ENCODE results near the gene ANKRD60.

Gene ANKRD60

DNA sequence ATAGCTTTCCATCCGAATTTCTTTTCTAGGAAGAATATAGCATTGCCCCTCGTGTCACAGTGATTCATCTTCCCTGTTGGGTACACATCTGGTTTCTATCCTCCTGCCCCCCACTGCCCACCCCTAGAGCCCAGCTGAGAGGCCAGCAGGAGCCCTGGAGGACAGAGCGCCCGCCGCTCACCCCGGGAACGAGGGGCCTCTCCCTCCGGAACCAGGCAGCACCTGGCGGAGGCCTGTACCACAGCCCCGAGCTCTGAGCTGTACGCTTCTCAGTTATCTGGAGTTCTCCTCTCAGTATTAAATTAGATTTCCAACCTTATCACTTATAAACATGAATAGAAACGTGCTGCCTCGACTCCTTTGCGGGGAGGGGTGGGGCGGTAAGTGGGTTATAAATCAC lies 6.0 kb downstream of the ANKRD60 start:
- no peak for DNase-seq

DNA sequence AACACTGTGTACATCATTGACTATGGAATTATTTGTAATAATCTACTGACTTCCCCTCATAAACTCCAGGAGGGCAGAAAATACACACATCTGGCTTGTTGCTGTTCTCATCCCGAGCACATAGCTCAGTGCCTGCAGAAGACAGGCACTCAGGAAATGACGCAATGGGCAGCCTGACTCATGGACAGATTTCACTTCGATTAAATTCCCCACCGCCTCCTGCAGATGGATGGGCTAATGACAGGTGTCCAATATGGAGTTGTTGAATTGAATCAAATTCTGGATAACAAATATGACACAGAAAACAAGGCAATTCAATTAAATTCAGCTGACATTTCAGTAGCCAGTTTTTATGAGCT lies 9.1 kb downstream of the ANKRD60 start:
- DNase-seq = peak; percentile 74

DNA sequence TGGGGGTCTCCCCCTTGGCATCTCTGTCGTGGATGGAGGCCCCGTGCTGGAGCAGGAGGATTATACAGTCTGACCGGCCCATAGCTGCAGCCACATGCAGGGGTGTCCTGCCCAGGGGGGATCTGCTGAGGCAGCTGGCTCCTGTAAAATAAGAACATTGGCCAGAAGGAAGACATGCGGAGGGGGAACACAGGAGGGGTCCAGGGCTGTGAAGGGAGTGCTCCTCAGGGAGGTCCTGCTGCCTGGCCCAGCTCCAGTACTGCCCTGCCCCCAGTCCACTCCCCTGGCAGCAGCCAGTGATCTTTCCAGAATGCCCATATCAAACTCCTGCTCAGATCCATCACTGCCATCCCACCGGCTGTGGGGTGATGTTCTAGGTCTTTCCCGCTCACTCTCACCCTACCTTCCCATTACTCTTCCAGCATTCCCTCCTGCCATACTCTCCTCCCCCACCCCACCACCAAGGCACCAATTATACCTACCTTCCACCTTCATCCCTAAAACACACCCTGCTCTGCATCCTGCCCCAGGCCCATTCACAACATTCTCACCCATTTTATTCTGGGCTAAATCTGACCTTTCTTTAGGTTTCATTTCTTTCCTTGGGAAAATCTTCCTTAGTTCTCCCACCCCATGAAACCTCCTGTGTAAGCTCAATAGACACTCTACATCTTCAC lies 9.7 kb downstream of the ANKRD60 start:
- no peak for DNase-seq

DNA sequence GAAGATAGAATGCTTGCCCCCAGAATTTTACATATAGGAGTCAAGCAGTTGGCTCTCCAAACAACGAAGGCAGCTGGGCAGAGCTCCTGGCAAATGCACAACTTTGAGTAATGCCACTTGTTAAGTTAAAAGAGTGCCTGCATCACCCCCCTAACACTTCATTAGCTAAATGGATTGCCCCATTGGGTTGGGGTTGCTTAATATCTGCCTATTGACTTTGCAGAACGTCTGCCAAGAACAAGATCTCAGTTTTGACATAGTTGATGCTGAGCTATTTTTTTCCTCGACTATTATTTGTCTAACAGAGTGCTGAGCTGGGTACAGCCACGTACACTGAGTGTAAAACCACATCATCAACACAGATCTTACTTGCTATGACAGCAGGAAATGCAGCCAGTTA lies 12.1 kb downstream of the ANKRD60 start:
- DNase-seq = no peak

DNA sequence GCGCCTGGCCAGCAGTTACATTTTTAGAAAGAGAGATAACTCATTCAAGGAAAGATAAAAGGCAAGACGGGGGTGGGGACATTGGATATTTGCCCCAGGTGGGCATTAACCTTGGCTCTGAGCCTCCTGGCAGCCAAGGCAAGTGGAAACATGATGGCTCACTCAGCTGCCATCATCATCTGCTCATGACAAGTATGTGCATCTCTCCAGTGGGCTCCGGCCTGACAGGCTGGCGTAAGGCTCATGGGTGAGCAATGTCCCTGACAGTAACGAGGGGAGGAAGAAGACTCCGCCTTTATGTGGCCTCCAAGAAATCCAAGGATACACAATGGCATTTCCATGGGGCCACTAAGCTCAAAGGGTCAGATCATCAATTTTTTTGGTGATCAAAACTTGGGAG lies 13.3 kb downstream of the ANKRD60 start:
- DNase-seq = no peak

DNA sequence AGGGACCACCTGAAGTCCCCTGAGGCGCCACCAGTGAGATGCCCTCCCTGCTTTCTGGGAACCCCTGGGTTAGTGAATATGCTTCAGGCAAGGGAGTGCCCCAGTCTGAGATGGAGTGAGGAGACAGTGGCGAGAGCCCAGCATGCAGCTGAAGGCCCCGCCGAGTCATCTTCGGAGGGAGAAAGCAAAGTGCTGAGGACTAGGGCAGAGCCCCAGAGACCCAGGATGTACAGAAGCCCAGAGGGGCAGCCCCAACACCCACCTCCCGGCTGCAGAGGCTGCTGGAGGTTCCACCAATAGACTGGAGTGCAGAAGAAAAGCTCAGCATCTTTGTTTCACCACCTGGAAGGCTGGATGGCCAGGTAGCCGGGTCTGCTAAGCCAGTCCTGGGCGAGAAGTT lies 14.1 kb downstream of the ANKRD60 start:
- DNase-seq = no peak

DNA sequence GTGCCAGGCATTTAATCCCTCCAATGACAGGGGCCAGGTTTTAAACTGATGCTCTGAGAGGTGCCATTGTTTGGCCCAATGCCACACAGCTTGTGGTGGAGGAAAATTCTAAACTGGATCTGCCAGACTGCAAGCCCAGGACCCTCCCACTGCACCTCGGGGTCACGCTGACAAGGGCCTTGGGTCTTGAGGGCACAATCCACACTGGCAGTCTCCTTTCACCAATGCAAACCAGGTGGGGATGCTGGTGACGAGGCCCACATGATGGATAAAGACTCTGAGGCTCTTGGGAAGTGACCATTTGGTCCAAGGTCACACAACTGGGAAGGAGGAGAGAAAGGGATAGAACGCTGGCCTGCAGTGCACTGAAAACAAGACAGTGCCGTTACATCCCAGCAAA lies 14.7 kb downstream of the ANKRD60 start:
- no peak for DNase-seq

DNA sequence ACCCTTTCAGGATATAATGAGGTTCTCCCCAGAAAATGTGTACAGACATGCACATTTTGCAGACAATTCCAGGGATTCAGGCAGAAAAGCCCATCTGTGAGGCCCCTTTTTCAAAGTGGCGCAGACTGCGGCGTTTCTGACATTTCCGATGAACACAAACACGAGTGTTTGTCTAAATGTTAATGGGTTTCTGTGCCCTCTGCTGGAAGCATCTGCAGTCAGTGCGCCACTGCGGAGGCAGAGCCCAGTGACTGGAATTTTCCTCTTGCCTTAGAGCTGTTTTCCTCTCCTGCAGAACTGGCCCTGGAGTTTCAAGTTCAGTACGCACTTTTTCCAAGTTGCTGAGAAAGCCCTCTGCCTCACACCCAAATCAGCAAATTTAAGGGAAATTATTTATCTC lies 15.3 kb downstream of the ANKRD60 start:
- DNase-seq = no peak

DNA sequence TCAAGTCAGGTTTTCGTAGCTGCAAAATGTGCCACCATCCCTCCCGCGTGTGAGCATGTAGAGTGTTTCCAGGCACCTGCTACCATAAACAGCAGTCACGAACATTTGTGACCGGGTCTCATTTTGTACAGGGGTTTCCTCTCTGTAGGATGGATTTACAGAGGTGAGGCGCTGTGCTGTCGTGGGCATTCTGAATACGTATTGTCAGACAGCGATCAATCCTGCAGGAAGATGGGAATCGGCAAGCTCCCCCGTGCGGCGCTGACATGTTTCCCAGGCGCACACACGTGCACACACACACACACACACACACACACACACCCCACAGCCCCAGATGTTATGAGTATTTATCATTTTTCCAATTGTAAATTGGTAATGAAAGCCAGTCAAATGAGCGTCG lies 15.8 kb downstream of the ANKRD60 start:
- no peak for DNase-seq

DNA sequence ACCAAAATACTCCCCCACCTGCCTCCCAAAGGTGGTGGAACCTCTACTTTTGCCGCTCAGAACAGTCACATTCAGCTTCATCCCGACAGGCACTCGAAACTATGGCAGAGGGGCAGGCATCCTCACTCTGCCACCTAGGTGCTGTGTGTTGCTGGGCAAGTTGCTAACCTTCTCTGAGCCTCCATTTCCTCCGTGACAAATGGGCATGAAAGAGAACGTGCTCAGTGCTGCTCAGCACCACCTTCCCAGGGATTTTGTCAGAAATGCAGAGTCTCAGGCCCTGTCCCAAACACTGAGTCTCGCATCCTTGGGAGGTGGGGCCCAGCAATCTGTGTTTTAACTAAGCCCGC lies 18.1 kb downstream of the ANKRD60 start:
- DNase-seq = no peak

DNA sequence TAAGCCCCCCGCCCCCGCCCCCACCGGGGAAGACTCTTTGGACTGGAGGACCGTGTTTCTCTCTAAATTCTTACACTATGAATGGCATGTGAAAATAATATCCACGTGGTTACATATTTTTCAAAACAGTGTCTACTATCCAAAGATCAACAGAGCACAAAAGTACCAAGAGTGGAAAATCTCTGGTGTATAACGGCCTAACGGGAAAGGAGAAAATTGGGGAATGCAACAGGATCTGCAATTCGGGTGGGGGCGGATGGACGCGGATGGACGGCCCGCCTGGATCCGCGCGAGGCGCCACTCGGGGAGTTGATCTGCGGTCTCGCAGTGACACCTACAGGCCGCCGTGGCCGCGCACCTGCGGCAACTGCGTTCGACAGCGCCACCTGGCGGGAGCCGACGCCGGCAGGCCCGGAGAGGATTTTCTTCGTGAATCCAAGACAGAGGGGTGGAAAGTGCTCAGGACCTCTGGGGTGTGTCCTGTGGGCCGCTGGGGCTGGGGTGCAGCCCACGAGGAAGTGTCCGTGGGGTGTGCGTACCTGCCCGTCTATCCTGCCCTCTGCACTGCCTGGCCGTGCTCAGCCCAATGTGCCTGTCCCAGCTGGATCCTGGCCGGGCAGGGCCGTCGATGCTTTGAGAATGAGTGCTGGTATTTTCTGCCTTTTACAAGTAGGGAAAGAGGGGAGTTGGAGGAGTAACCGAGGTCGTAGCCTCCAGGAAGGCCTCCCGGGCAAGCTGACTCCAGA lies 18.6 kb downstream of the ANKRD60 start:
- DNase-seq = peak; percentile 63

DNA sequence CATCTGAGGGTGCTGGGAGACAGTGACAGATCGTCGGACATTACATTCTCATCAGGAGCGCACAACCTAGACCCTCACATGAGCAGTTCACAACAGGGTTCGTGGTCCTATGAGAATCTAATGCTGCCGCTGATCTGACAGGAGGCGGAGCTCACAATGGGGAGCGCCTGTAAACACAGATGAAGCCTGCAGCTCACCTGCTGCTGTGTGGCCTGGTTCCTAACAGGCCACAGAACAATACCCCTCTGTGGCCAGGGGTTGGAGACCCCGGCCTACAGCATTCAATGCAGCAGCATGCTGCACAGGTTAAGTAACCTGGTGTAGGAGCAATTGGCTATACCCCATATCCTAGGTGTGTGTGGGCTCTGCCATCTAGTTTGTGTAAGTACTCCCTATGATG lies 19.5 kb downstream of the ANKRD60 start:
- no peak for DNase-seq

DNA sequence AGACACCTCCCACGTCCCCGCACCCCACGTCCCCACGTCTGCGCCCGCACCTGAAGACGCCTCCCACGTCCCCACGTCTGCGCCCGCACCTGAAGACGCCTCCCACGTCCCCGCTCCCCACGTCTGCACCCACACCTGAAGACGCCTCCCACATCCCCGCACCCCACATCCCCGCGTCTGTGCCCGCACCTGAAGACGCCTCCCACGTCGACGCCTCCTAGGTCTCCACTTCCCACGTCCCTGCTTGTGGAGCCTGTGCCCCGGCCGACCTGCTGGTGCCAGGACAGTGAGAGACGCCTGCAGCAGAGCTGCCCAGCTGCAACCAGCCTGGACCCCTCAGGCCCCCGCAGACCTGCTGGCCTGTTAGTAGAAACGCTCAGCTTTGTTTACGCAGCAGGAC lies 22.6 kb downstream of the ANKRD60 start:
- no peak for DNase-seq

DNA sequence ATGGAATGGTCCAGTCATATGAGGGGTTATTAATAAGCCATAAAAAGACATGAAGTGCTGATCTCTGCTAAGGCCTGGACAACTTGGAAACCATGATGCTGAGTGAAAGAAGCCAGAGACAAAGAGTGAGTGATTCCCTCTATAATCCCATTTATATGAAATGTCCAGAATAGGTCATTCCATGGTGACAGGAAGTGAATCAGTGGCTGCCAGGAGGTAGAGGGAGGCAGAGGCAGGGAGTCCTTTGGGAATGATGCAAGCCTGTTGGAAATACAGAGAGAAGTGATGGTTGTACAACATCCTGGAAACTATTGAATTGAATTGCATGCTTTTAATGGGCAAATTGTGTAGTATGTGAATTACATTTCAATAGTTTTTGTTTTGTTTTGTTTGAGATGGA lies 26.4 kb downstream of the ANKRD60 start:
- peak; percentile 58 for DNase-seq

DNA sequence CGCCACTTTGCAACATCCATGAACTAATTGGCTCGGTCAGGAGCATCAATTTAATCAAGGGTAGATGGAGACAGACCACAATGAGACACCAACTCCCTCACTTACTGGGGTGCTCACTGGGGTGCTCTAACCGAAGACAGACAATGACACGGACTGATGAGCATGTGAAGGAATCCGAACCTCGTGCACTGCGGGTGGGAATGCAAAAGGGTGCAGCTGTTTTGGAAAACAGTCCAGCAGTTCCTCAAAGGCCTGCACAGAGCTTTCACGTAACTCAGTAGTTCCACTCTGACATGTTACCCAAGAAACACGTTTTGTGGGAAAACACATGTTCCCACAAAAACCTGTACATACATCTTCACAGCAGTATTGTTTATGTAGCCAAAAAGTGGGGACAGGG lies 26.8 kb downstream of the ANKRD60 start:
- no peak for DNase-seq

DNA sequence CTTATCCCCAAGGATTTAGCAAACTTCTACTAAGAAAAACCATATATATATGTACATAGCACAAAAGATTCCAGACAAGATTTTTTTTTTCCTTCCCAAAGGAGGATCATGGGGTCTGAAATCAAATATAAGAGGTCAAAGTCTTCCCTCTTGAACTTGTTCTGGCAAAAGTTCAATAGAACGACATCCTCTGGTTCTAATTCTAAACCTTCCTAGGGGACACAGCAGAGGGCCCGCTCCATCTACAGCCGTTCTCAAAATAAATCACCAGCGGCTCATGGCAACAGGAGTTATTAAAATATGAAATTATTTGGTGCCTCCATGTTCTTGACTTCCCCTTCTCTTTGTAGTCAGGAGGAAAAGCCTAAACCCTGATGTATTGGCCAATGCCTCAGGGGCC lies 29.0 kb downstream of the ANKRD60 start:
- DNase-seq = no peak

DNA sequence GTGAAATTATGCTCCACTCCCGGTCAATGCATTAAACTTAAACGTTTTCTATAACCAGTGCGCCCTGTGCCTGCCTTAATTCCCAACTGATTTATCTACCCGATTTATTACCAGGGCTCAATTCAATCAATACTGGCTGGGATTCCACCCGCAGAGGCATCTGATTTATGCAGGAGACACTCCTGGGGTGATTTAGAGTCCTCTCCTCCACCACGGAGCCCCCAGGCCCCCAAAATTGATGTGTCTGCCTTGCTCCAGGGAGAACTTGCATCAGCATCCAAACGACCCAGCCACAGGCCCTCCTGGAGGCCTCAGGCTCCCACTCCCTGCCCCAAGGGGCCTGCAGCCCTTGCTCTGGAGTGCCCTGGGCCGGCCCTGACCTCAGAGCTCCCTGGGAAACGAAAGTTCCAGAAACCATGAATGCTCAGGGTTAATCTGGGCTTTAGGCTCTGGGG lies 29.5 kb downstream of the ANKRD60 start:
- DNase-seq = peak; percentile 36

DNA sequence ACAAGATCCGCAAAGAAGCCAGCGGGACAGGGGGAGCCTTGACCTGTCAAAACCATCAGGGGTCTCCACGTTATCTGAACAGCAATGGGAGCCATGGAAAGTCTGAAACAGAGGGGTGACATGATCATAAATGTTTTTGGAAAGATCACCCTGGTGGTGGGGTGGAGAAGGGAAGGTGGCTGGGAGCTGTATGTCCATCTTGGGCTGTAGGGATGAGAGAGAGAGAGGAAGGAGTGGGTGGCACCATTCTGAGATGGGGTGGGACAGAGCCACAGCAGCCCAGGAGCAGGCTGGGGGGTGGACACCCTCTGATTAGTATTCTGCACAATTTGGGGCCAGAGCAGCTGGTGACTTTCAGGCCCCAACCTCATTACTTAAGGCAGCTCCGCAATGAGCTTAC lies 30.1 kb downstream of the ANKRD60 start:
- no peak for DNase-seq

DNA sequence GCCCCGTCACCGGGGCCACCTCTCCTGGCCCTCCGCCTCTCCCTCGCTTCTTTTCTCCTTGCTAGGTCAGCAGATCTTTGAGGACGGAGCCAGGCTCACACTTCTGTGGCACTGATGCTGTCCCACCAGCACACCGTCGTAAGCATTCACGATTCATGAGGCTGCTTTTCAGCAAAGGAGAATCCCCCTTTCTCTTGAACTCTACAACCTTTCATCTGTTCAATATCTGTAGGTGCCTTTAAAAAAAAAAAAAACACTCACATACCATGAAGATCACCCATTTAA lies 31.3 kb downstream of the ANKRD60 start:
- no peak for DNase-seq

DNA sequence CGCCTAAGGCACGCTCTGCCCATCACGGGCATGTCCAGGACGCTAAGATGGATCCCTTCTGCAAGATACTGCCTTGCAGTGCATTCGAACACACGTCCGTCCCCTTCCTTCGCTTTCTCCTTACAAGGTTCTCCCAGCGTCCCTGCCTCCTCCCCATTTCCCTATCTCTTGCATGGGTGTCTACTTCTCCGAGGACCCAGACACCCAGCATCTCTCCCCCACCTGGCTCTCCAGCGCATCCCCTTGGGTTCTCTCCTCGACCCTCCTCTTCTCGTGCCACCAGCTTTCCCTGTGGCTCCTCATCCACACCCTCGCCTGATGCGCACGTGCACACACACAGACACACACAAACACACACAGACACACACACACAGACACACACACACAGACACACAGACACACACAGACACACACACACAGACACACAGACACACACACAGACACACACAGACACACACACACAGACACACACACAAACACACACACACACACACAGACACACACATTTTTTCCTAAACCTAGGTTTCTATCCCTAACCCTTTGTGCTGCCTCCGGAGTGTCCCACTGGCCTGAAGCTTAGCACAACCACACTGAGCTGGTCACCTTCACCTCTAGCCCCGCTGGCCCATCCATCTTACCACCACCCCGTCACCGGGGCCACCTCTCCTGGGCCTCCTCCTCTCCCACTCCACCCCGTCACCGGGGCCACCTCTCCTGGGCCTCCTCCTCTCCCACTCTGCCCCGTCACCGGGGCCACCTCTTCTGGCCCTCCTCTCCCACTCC lies 31.9 kb downstream of the ANKRD60 start:
- DNase-seq = no peak

DNA sequence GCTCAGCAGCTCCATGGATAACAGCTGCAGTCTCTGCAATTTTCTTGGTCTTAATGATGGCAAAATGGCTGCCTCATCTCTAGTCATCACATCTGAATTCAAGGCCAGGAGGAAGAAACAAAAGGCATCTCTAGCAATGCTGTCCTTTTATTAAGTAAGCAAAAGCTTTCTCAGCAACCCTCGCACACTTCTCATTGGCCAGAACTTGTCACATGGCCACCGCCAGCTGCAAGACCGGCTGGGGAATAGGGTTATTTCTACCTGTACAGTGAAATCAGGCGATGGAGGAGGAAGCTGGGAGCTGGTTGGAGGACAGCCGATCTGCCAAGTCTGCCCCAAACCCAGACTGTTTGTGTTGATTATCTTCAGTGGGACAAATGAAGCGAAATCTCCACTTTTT lies 33.4 kb downstream of the ANKRD60 start:
- DNase-seq = no peak

DNA sequence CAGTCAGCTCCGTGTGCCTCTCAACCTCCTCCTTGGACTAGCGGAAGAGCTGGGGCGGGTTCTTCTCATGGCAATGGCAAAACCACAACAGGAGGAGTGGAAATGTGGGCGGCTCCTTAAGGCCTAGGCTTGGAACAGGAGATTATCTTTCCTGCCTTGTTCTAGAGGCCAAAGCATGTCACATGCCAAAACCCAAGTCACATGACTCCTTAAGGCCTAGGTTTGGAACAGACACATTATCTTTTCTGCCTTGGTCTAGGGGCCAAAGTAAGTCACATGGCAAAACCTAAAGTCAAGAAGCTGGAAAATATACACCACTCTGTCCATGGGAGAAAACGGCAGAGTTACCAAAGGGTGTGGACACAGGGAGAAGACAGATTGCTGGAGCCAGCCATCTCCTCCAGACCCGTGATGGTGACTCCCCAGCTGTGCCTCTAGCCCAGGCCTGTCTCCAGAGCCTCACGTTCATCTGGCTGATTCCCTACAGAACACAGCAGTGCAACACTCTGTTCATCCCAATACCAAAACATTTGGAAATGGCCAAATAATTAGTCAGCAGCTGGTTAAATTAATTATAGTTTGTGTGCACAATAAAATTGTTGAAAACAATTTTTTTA lies 34.2 kb downstream of the ANKRD60 start:
- no peak for DNase-seq

DNA sequence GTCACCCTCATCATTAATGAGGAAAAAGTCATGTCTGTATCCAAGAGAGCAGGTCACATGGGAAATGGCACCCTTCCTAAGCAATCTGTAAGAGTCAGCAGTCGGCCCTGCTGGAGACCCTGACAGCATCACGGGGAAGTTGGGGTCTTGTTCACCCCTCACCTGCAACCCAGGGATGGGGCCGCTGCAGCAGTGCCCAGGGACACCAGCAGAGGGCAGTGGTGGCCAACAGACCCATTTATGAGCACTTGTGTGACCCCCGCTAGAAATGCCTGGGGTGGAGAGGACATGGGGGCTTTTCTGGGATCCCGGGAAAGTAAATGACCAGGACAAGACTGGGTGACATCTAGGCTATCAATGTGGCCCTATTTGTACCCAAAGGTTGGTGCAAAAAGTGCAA lies 35.9 kb downstream of the ANKRD60 start:
- DNase-seq = no peak

DNA sequence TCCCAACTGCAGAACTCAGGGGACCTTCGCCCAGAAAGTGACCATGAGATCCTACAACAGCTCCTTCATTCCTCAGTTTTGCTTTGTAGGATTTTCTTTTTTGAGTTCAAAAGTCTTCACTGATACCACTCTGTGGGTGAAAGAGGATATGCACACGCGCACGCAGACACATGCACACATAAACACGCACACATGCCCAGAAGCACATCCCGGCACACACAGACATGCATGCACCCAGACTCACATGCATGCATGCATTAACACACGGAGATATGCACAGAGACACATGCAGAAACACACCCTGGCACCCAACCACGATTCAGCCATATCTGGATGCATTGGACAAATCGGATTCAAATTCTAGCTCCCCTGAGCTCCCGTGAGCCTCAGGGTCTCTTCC lies 36.4 kb downstream of the ANKRD60 start:
- DNase-seq = no peak

Data from fibroblast of skin of scalp (primary cell).